Ovary (tissue), 9 donors: Measurements from ENCODE around the gene SLC25A25. TPM values are rescaled to one million over a fixed set of nuclear protein-coding genes. Genes with fewer than 3 reads are reported as not detected.
A peak's percentile ranks its signal among the peaks of the same experiment; 100 is the strongest.

Experiments
- DNase-seq, 5 donors: peaks; one replicate each; pipeline ENCODE4 v3.0.0-alpha.2; 2019 to 2020
- H3K27ac ChIP-seq, 2 donors: fragments of 200-600 bp; one replicate each; pipeline versions ENCODE4 v1.5.1 to v1.8.0; 2019 to 2022
- H3K27me3 ChIP-seq: fragments of 200-600 bp; one replicate; pipeline ENCODE4 v1.8.0; 2022
- H3K36me3 ChIP-seq: fragments of 200-600 bp; sonication (generic); one replicate; pipeline ENCODE4 v1.5.1; 2019
- H3K4me1 ChIP-seq: one replicate; pipeline ENCODE4 v1.8.1; 2013; ENCODE audit warnings: mild to moderate bottlenecking, moderate library complexity; ENCODE audit not compliant: insufficient read depth
- H3K4me3 ChIP-seq: fragments of 200-600 bp; sonication (generic); one replicate; pipeline ENCODE4 v1.5.1; 2017
- H3K9me3 ChIP-seq, 2 donors: fragments of 200-600 bp in 1 of 2; sonication (generic) in 1 of 2; one replicate each; pipeline versions ENCODE4 v1.5.1 to v1.8.1; 2013 to 2019; ENCODE audit warnings: mild to moderate bottlenecking in 1 of 2, moderate library complexity in 1 of 2
- EP300 ChIP-seq: sonication (generic); formaldehyde crosslinking; IDR thresholded peaks from one replicate; pipeline ENCODE4 v1.6.1; 2017; ENCODE audit warnings: antibody characterized with exemption
- POLR2A ChIP-seq: fragments of 450-650 bp; IDR thresholded peaks from one replicate; pipeline ENCODE4 v1.6.1; 2017; ENCODE audit warnings: antibody characterized with exemption, mild to moderate bottlenecking, moderate library complexity
- whole genome bisulfite sequencing, 3 donors: extraction: QIAGEN DNeasy Blood & Tissue Kit in 1 of 3; methylation state at CpG; one replicate each; pipeline versions ENCODE4 v1.1.5 to v1.1.7; 2013 to 2017; 5-methylcytosine and 5-hydroxymethylcytosine counted together
- intact Hi-C, 4 donors: fragments of 100-400 bp; cut with DNase I; formaldehyde crosslinking; loops; one replicate each; pipeline versions ENCODE4 v1.11.0 to v1.15.1; 2022 to 2023
- polyA plus RNA-seq, 2 donors: library from polyadenylated mRNA; stranded (reverse); fragments of 200-250 nt in 1 of 2; fragments of 350-450 nt in 1 of 2; fragmentation: Illumina TruSeq in 1 of 2; extraction: RNeasy Lipid Tissue Mini Kit (QIAGEN cat#74804) in 1 of 2; gene quantifications; one replicate each; pipeline ENCODE4 v1.2.3, GENCODE V29; 2013 to 2014
- total RNA-seq, 7 donors: library from RNA; depleted of rRNA in 2 of 7; stranded (reverse); fragments of >200 nt in 2 of 7; fragmentation: NEBNext Ultra II Directional in 3 of 7; extraction: Animal tissue kit (Norgen Biotek cat#: 25700) in 3 of 7; gene quantifications; one replicate each; pipeline versions ENCODE4 v1.1.0 to v1.2.4, GENCODE V29; 2016 to 2023
- TF ChIP-seq, protein P1 (sequence below), 3 donors: fragments of 450-650 bp in 2 of 3; fragments of 200-600 bp in 1 of 3; IDR thresholded peaks; one replicate each; pipeline versions ENCODE4 v1.5.1 to v1.8.0; 2016 to 2022; ENCODE audit warnings: antibody characterized with exemption in 3 of 3, mild to moderate bottlenecking in 1 of 3
- donor health status: DM: no; HTN: no; CAD: no; lungs with moderate emphysema.
- donor health status: DM: no; HTN: no; CAD: no.
- donor health status: Bipolar disorder and iron deficiency.
- donor health status: DM: yes; HTN: yes; CAD: no.
- donor health status: DM: no; HTN: no; CAD: no.
- donor health status: DM: yes; HTN: yes; CAD: no.

Gene SLC25A25
- total and polyA plus RNA-seq, 9 donors, result 23.4 to 90.1 (median 39.8) TPM

DNA sequence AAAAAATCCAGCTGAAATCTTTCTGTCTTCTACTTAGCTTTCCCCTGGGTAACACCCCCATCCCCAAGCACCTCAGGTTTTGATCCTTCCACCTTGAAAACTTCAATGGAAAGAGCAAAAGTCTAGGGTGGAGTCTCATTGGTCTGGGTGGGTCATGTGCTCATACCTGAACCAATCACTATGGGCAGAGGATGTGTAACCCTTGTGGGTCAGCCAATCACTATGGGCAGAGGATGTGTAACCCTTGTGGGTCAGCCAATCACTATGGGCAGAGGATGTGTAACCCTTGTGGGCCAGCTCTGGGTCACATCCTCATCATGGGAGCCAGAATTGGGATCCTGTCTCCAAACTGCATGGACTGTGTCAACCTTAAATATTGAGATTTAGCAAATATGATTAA is 19.4 kb upstream of the SLC25A25 start:
- Histone ChIP-seq H3K4me3 (no peak overlapping the region), H3K4me1 (peaks cover 25% of the 10 kb centered on the region), H3K27ac (no peak overlapping the region), H3K36me3 (no peaks in the 10 kb centered on the region), H3K27me3 (no peaks in the 10 kb centered on the region), H3K9me3 (no peaks in the 10 kb centered on the region)
- DNase-seq, result no peak
- intact Hi-C loops, result loop anchor here in 1 of 4 donors (10.0 kb wide), 1 partner anchor 66 kb away; no protein-coding TSS in a partner anchor
- TF ChIP-seq POLR2A (no peak), EP300 (no peak)
- TF ChIP-seq, protein P1, sequence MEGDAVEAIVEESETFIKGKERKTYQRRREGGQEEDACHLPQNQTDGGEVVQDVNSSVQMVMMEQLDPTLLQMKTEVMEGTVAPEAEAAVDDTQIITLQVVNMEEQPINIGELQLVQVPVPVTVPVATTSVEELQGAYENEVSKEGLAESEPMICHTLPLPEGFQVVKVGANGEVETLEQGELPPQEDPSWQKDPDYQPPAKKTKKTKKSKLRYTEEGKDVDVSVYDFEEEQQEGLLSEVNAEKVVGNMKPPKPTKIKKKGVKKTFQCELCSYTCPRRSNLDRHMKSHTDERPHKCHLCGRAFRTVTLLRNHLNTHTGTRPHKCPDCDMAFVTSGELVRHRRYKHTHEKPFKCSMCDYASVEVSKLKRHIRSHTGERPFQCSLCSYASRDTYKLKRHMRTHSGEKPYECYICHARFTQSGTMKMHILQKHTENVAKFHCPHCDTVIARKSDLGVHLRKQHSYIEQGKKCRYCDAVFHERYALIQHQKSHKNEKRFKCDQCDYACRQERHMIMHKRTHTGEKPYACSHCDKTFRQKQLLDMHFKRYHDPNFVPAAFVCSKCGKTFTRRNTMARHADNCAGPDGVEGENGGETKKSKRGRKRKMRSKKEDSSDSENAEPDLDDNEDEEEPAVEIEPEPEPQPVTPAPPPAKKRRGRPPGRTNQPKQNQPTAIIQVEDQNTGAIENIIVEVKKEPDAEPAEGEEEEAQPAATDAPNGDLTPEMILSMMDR (IDR thresholded peaks at IDR 0.05), result no peak

DNA sequence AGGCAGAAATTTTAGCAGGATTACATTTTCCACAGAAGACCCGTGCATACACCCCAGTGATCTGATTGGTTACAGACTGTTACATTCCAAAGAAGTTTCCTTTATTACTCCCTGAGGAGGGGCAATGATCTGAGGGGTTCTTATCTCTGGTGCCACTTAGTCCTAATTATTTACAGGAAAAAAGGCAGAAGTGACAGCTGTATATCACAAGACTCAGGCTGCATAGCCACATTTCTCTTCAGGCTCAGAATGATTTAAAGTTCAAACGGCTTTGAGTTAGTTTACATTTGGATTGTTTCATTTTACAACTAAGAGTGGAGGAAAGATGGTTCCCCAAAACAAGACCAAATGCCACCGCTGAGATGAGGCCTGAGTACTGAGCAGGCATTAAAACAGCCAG is 18.2 kb upstream of the SLC25A25 start:
- Histone ChIP-seq H3K27ac (peak overlapping the region in 1 of 2 donors; percentile 36), H3K9me3 (no peaks in the 10 kb centered on the region), H3K4me3 (no peak overlapping the region), H3K27me3 (no peaks in the 10 kb centered on the region), H3K4me1 (peaks cover 19% of the 10 kb centered on the region), H3K36me3 (no peaks in the 10 kb centered on the region)
- intact Hi-C loops, result loop anchor here in 2 of 4 donors (5.0 to 10.0 kb wide), 3 partner anchors 55 to 1832 kb away; no protein-coding TSS in a partner anchor
- 9 to 24% (median 10%) methylated on average over 3 of the region's 3 CpGs for WGBS, 3 donors
- DNase-seq, result no peak
- TF ChIP-seq EP300 (no peak), POLR2A (no peak)
- TF ChIP-seq, protein P1 (IDR thresholded peaks at IDR 0.05), result no peak

DNA sequence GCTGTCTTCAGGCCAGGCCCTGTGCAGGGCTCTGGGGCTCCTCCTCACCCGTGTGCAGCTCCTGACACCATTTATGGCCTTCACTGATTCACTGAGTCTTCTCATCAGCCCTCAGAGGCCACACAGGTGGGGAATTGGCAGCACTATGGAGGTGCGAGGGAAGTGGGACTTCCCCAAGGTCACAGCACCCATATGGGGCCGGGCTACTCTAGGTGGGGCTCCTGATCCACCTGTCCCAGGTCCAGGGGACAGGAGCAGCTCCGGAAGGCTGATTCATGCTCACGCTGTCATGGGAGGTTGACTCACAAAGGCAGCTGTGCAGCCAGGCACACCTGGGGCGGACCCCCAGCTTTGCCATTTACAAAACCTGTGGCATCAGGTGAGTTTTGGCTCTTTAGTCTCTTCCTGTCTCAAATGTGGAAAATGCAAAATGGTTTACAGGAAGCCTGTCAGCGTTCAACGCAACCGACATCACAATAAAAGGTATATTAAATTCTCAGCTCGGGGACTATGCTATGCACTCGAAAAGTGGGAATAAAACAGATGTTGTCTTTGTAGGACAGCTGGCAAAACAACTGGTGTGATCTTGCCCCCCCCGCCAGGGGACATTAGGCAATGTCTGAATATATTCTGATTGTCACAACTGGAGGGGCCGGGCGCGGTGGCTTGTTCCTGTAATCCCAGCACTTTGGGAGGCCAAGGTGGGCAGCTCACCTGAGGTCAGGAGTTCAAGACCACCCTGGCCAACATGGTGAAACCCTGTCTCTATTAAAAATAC is 15.9 kb upstream of the SLC25A25 start:
- no peaks in the 10 kb centered on the region for H3K27me3 ChIP-seq
- intact Hi-C loops, result loop anchor here in 2 of 4 donors (5.0 to 10.0 kb wide), 2 partner anchors 53 to 1830 kb away; no protein-coding TSS in a partner anchor
- TF ChIP-seq POLR2A (no peak), EP300 (no peak)
- TF ChIP-seq, protein P1 (IDR thresholded peaks at IDR 0.05), result no peak
- no peaks in the 10 kb centered on the region for H3K9me3 ChIP-seq
- no peak overlapping the region for H3K4me3 ChIP-seq
- peaks cover 24% of the 10 kb centered on the region for H3K4me1 ChIP-seq
- WGBS, 3 donors, result 81 to 85% (median 84%) methylated on average over 15 of the region's 15 CpGs
- no peaks in the 10 kb centered on the region for H3K36me3 ChIP-seq
- no peak overlapping the region for H3K27ac ChIP-seq
- DNase-seq, result no peak

DNA sequence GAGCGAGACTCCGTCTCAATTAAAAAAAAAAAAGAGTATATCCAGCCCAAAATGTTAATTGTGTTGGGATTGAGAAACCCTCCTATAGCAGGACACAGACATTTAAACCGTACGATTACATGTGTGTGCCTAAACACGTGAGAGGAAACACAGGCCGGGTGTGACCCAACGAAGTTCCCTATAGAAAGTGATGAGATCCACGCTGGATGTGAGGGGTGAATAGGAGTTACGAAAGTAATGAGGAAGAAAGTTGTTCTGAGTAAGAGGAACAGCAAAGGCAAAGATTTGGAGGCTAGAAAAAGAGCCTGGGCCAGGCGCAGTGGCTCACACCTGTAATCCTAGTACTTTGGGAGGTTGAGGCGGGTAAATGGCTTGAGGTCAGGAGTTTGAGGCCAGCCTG is 14.5 kb upstream of the SLC25A25 start:
- Histone ChIP-seq H3K27ac (peak overlapping the region in 1 of 2 donors; percentile 56), H3K4me3 (no peak overlapping the region), H3K27me3 (no peaks in the 10 kb centered on the region), H3K9me3 (no peaks in the 10 kb centered on the region), H3K36me3 (no peaks in the 10 kb centered on the region), H3K4me1 (peaks cover 25% of the 10 kb centered on the region)
- WGBS, 3 donors, result 90 to 96% (median 94%) methylated on average over 11 of the region's 11 CpGs
- no peak for TF ChIP-seq POLR2A
- TF ChIP-seq, protein P1 (IDR thresholded peaks at IDR 0.05), result no peak
- TF ChIP-seq EP300, result no peak
- DNase-seq, result no peak
- intact Hi-C loops, result loop anchor here in 2 of 4 donors (5.0 to 10.0 kb wide), 2 partner anchors 51 to 1829 kb away; no protein-coding TSS in a partner anchor
